NCI-H2196 (cell line): Measurements from ENCODE around the gene MTURN.
A peak's percentile ranks its signal among the peaks of the same experiment; 100 is the strongest.
"Not testable (repeated sequence)": the region's sequence is repeated elsewhere in the genome, so short reads cannot be mapped to it uniquely, and the experiment has no call there.

Source experiments
- DNase-seq: peaks from one replicate; lab custom pipeline; 2025; ENCODE audit not compliant: unreplicated experiment; lab: John Stamatoyannopoulos, UW

Gene MTURN

GRCh38 chr7:30134611-30135300, at the start of gene MTURN:
Gene MTURN, plus strand, starts transcription at chr7:30134986. Its CDS starts 151 bp downstream, at chr7:30135137.
- peak; percentile 94 for DNase-seq

GRCh38 chr7:30086529-30086928, 48.3 kb upstream of the MTURN start:
- DNase-seq: no peak

GRCh38 chr7:30087371-30087770, 47.4 kb upstream of the MTURN start:
- no peak for DNase-seq

- DNase-seq: no peak
Measured at GRCh38 chr7:30088362-30088761, 46.4 kb upstream of the MTURN start.

GRCh38 chr7:30090111-30090510, 44.7 kb upstream of the MTURN start:
- DNase-seq: no peak

- no peak for DNase-seq
Measured at GRCh38 chr7:30091491-30091912, 43.3 kb upstream of the MTURN start.

- DNase-seq: no peak
Measured at GRCh38 chr7:30091987-30092386, 42.8 kb upstream of the MTURN start.

- no peak for DNase-seq
Measured at GRCh38 chr7:30093420-30093952, 41.3 kb upstream of the MTURN start.

GRCh38 chr7:30098599-30098998, 36.2 kb upstream of the MTURN start:
- DNase-seq: not testable (repeated sequence)

GRCh38 chr7:30102281-30102680, 32.5 kb upstream of the MTURN start:
- no peak for DNase-seq

GRCh38 chr7:30104157-30104556, 30.6 kb upstream of the MTURN start:
- no peak for DNase-seq

GRCh38 chr7:30112103-30112713, 22.6 kb upstream of the MTURN start:
- DNase-seq: no peak

- no peak for DNase-seq
Measured at GRCh38 chr7:30113144-30113543, 21.6 kb upstream of the MTURN start.

- no peak for DNase-seq
Measured at GRCh38 chr7:30114536-30115238, 20.1 kb upstream of the MTURN start.

- no peak for DNase-seq
Measured at GRCh38 chr7:30115709-30116297, 19.0 kb upstream of the MTURN start.

GRCh38 chr7:30116771-30117170, 18.0 kb upstream of the MTURN start:
- DNase-seq: no peak

- no peak for DNase-seq
Measured at GRCh38 chr7:30117896-30118295, 16.9 kb upstream of the MTURN start.

GRCh38 chr7:30119890-30120577, 14.8 kb upstream of the MTURN start:
- DNase-seq: no peak

GRCh38 chr7:30133736-30134610, 813 bp upstream of the MTURN start:
- DNase-seq: no peak
